NB4 (cell line): ENCODE data around the gene PRIM1.

Experiments
- DNase-seq: peaks from one replicate; pipeline ENCODE4 v3.0.0; 2010; ENCODE audit warnings: low read depth
- H3K4me3 ChIP-seq: one replicate; pipeline ENCODE4 v1.5.1; 2011; ENCODE audit warnings: mild to moderate bottlenecking, low read depth, low read length, moderate library complexity
- CTCF ChIP-seq: IDR thresholded peaks from one replicate; pipeline ENCODE4 v1.5.1; 2012; ENCODE audit warnings: low read depth, low read length
- MAX ChIP-seq: IDR thresholded peaks from 2 replicates; pipeline ENCODE4 v1.6.1; 2011; ENCODE audit warnings: low read depth, low read length
- MYC ChIP-seq: IDR thresholded peaks from 2 replicates; pipeline ENCODE4 v1.6.1; 2011; ENCODE audit warnings: low read depth, low read length
- POLR2A ChIP-seq: IDR thresholded peaks from 2 replicates; pipeline ENCODE4 v1.6.1; 2011; ENCODE audit warnings: mild to moderate bottlenecking; ENCODE audit not compliant: insufficient read length; ENCODE audit errors: extremely low read depth

The PRIM1 gene

GRCh38 chr12:56699020-56699661 lies 53.0 kb downstream of the PRIM1 start:
- TF ChIP-seq MYC (peak; percentile 67), POLR2A (no peak), MAX (no peak), CTCF (no peak)
- DNase-seq, result peak; percentile 78

GRCh38 chr12:56695327-56696101 lies 56.6 kb downstream of the PRIM1 start:
- H3K4me3 ChIP-seq, result no peak overlapping the region
- no peak for TF ChIP-seq MAX
- no peak for TF ChIP-seq MYC
- TF ChIP-seq POLR2A, result no peak
- TF ChIP-seq CTCF, result no peak
- DNase-seq, result no peak

More at GRCh38 chr12:56699020-56699661, 53.0 kb downstream of the PRIM1 start:
- H3K4me3 ChIP-seq, result no peak overlapping the region

GRCh38 chr12:56694161-56694560 lies 58.0 kb downstream of the PRIM1 start:
- TF ChIP-seq CTCF, result no peak
- no peak for DNase-seq
- no peak overlapping the region for H3K4me3 ChIP-seq

- no peak for DNase-seq
- TF ChIP-seq CTCF (no peak), POLR2A (no peak), MAX (no peak), MYC (no peak)
- H3K4me3 ChIP-seq, result peak overlapping the region; percentile 63
These were observed 63.3 kb downstream of the PRIM1 start for GRCh38 chr12:56688846-56689109.

GRCh38 chr12:56688129-56688845 lies 63.8 kb downstream of the PRIM1 start, which contains the start of gene PTGES3:
Gene PTGES3 (minus strand): TSS chr12:56688284. CDS start chr12:56687999, 285 bp downstream.
- H3K4me3 ChIP-seq, result peak within 1 kb of the TSS; percentile 98
- peak; percentile 99 for DNase-seq
- TF ChIP-seq MYC (peak; percentile 99), MAX (peak; percentile 89), CTCF (no peak), POLR2A (peak; percentile 89)
